GM23248 (cell line): Measurements from ENCODE around the gene PCDHA9.

ENCODE experiments used
- EZH2 ChIP-seq: fragments of 200-600 bp; sonication (generic); IDR thresholded peaks from 2 replicates; pipeline ENCODE4 v1.6.1; 2018; ENCODE audit warnings: antibody characterized with exemption, mild to moderate bottlenecking; ENCODE audit not compliant: insufficient read depth, poor library complexity, severe bottlenecking
- EZH2phosphoT487 ChIP-seq: fragments of 200-600 bp; sonication (generic); IDR thresholded peaks from 2 replicates; pipeline ENCODE4 v1.6.1; 2018; ENCODE audit warnings: antibody characterized with exemption, moderate library complexity, mild to moderate bottlenecking, low read depth; ENCODE audit not compliant: insufficient read depth

- no peak for TF ChIP-seq EZH2phosphoT487
- no peak for TF ChIP-seq EZH2
Measured at GRCh38 chr5:140881889-140882590, 33.9 kb downstream of the PCDHA9 start, which contains the start of gene PCDHA13.
